SU-DHL-6 (cell line): ENCODE results near the gene MTMR3.

ENCODE experiments used
- H2AFZ ChIP-seq: fragments of 200-600 bp; sonication (generic); 2 replicates; pipeline ENCODE4 v1.6.1; 2014; ENCODE audit warnings: low read depth, mild to moderate bottlenecking, moderate library complexity, mixed read lengths, antibody characterized with exemption, low read length; ENCODE audit not compliant: severe bottlenecking
- H3F3A ChIP-seq: fragments of 200-600 bp; shearing (Covaris generic); 2 replicates; pipeline ENCODE4 v1.6.0; 2016; ENCODE audit warnings: antibody characterized with exemption, mild to moderate bottlenecking; ENCODE audit not compliant: insufficient read depth
- H3K27ac ChIP-seq: fragments of 200-600 bp; sonication (generic); 2 replicates; pipeline ENCODE4 v1.5.1; 2016; ENCODE audit warnings: low read depth, mild to moderate bottlenecking, low read length, moderate library complexity, mixed read lengths
- H3K27me3 ChIP-seq: fragments of 200-600 bp; sonication (generic), shearing (Covaris generic); 2 replicates; pipeline ENCODE4 v1.6.0; 2014; ENCODE audit warnings: mild to moderate bottlenecking, low read length
- H3K36me3 ChIP-seq: fragments of 200-600 bp; sonication (generic); 2 replicates; pipeline ENCODE4 v1.6.1; 2014; ENCODE audit warnings: mild to moderate bottlenecking, low read length, mixed read lengths
- H3K4me2 ChIP-seq: fragments of 300-600, 200-600 bp; shearing (Covaris generic), sonication (generic); 2 replicates; pipeline ENCODE4 v1.6.0; 2014; ENCODE audit warnings: low read length, low read depth, mild to moderate bottlenecking; ENCODE audit not compliant: poor library complexity, severe bottlenecking
- H3K4me3 ChIP-seq: fragments of 200-600 bp; sonication (generic); 2 replicates; pipeline ENCODE4 v1.5.1; 2014; ENCODE audit warnings: antibody characterized with exemption, low read length, mild to moderate bottlenecking, mixed read lengths; ENCODE audit not compliant: insufficient read depth, poor library complexity, severe bottlenecking
- H3K79me2 ChIP-seq: fragments of 200-600 bp; sonication (generic); 2 replicates; pipeline ENCODE4 v1.6.1; 2014; ENCODE audit warnings: mild to moderate bottlenecking, low read length, moderate library complexity; ENCODE audit not compliant: insufficient read depth
- H3K9ac ChIP-seq: fragments of 200-600 bp; sonication (generic); 2 replicates; pipeline ENCODE4 v1.7.0; 2014; ENCODE audit warnings: mild to moderate bottlenecking, low read length
- H3K9me2 ChIP-seq: fragments of 200-600 bp; sonication (generic); replicated peaks from 2 replicates; pipeline ENCODE4 v1.6.1; 2014; ENCODE audit warnings: low read length; ENCODE audit not compliant: insufficient read depth
- H3K9me3 ChIP-seq: fragments of 200-600 bp; sonication (generic); 2 replicates; pipeline ENCODE4 v1.6.1; 2014; ENCODE audit warnings: low read length, mixed read lengths; ENCODE audit not compliant: insufficient read depth
- H4K20me1 ChIP-seq: fragments of 200-600 bp; sonication (generic); 2 replicates; pipeline ENCODE4 v1.6.1; 2014; ENCODE audit warnings: low read depth, mild to moderate bottlenecking, antibody characterized with exemption, low read length, moderate library complexity, mixed read lengths
- CTCF ChIP-seq: fragments of 200-600 bp; sonication (generic); IDR thresholded peaks from one replicate; pipeline ENCODE4 v1.5.1; 2017; ENCODE audit warnings: antibody characterized with exemption, mild to moderate bottlenecking, low read length, moderate library complexity; ENCODE audit not compliant: insufficient read depth, poor library complexity, severe bottlenecking
- EZH2phosphoT487 ChIP-seq: fragments of 200-600 bp; sonication (generic), shearing (Covaris generic); conservative IDR thresholded peaks from 2 replicates; pipeline ENCODE4 v1.6.1; 2018; ENCODE audit warnings: mild to moderate bottlenecking, antibody characterized with exemption, low read length, moderate library complexity, mixed read lengths

MTMR3 gene

GRCh38 chr22:29887358-29887757 lies 4.4 kb downstream of the MTMR3 start:
- TF ChIP-seq CTCF = no peak
- no peak for TF ChIP-seq EZH2phosphoT487
- Histone ChIP-seq H3K36me3 (no peaks in the 10 kb centered on the region), H2AFZ (no peak overlapping the region), H3K9me2 (no peaks in the 10 kb centered on the region), H4K20me1 (0 out of 2 replicates have a peak, but pooled peaks cover 10% of the 10 kb centered on the region), H3K4me2 (no peak overlapping the region), H3K27ac (no peak overlapping the region), H3F3A (0 out of 2 replicates have a peak, but pooled peaks cover 3% of the 10 kb centered on the region), H3K9ac (no peak overlapping the region), H3K79me2 (peaks cover 11% of the 10 kb centered on the region; the same call in 1 of the 2 replicates), H3K4me3 (no peak overlapping the region), H3K9me3 (no peaks in the 10 kb centered on the region), H3K27me3 (no peaks in the 10 kb centered on the region)

GRCh38 chr22:29890760-29891159 lies 7.8 kb downstream of the MTMR3 start:
- no peak overlapping the region for H3K27ac ChIP-seq
- H3K9me3 ChIP-seq = no peaks in the 10 kb centered on the region
- no peaks in the 10 kb centered on the region for H3K36me3 ChIP-seq
- H3F3A ChIP-seq = 0 out of 2 replicates have a peak, but pooled peaks cover 3% of the 10 kb centered on the region
- H3K9me2 ChIP-seq = no peaks in the 10 kb centered on the region
- H2AFZ ChIP-seq = no peak overlapping the region
- peaks cover 16% of the 10 kb centered on the region; the same call in 1 of the 2 replicates for H3K79me2 ChIP-seq
- H4K20me1 ChIP-seq = 0 out of 2 replicates have a peak, but pooled peaks cover 12% of the 10 kb centered on the region
- H3K4me2 ChIP-seq = no peak overlapping the region
- TF ChIP-seq CTCF (no peak), EZH2phosphoT487 (no peak)
- H3K27me3 ChIP-seq = no peaks in the 10 kb centered on the region
- no peak overlapping the region for H3K9ac ChIP-seq
- no peak overlapping the region for H3K4me3 ChIP-seq

GRCh38 chr22:29892315-29893156 lies 9.6 kb downstream of the MTMR3 start:
- no peak overlapping the region for H3K27ac ChIP-seq
- no peaks in the 10 kb centered on the region for H3K27me3 ChIP-seq
- no peak overlapping the region for H3K9ac ChIP-seq
- no peak for TF ChIP-seq EZH2phosphoT487
- no peak for TF ChIP-seq CTCF
- H3K9me3 ChIP-seq = no peaks in the 10 kb centered on the region
- 0 out of 2 replicates have a peak, but pooled peaks cover 3% of the 10 kb centered on the region for H3F3A ChIP-seq
- 0 out of 2 replicates have a peak, but pooled peaks cover 5% of the 10 kb centered on the region for H4K20me1 ChIP-seq
- H3K9me2 ChIP-seq = no peaks in the 10 kb centered on the region
- H3K4me2 ChIP-seq = no peak overlapping the region
- H3K79me2 ChIP-seq = peaks cover 16% of the 10 kb centered on the region; the same call in 1 of the 2 replicates
- no peak overlapping the region for H3K4me3 ChIP-seq
- no peak overlapping the region for H2AFZ ChIP-seq
- no peaks in the 10 kb centered on the region for H3K36me3 ChIP-seq
